ENCODE data around the gene CPVL.

CPVL gene

DNA sequence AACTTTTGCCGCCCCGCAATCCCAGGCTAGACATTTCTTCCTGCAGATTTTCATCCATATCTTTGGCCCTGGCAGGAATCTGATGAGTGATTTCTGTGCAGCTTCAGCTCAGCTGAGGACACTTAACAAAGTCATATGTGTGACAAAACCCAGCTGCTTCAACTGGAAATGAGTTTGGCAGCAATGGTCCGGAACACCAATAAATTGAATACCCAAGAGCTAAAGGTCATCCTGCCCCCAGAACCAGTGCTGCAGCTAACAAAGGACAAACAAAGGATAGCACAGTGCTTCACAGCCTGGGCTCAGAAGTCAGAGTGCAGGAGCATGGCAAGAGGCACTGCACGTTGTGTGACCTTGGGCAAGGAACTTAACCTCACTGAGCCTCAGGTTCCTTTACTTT is 148.2 kb downstream of the CPVL start:
- DNase-seq: no peak

DNA sequence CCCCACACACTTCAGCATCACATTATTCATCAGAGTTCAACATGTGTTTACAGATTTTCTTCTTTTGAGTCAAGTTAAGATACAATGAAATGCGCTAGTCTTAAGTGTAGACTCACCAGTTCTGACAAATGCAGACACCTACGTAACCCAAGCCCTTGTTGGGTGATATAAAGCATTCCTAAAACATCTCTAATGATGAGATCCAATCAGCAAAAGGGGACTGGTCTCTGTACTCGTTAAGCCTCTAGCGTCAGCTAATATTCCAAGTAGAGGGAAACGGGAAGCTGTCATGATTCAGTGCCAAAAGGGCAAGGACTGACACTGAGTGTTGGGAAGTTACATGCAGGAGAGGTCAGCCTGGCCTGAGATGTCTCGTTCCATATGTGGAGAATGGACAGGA is 149.5 kb downstream of the CPVL start:
- DNase-seq: no peak

DNA sequence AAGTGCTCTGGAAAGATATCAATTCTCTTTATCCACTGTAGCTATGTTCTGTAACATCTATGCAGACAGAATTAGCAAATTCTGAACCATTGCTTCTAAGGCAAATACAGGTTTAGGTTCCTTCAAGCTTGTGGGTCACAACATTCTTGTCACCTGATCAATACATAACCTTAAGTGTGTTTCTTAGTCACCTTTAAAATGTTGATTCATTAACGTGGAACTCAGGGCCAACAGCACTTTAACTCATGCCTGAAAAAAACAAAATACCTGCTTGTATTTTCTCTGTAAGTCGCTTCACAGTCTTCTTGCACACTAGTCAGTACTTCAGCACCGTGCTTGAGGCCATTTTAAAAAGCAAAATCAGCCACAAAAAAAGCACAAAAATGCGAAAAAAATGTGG is 153.0 kb downstream of the CPVL start:
- no peak for DNase-seq

DNA sequence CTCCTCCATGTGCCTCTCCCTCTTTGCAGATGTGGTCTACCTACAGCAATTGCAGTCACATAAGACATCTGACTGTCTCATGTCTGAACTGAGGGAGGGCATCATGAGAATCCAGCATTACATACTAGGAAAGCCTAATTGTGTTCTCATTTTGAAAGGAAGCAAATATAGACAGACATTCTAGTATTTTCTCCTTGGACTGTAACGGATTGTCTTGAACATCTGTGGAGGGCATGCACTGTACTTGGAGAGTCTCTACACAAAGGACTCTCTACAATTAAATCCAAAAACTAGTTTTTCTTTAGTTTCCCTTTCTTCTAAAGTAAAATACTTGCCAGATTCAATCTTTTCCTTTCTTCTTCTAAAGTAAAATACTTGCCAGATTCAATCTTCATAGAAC is 153.5 kb downstream of the CPVL start:
- DNase-seq: no peak

DNA sequence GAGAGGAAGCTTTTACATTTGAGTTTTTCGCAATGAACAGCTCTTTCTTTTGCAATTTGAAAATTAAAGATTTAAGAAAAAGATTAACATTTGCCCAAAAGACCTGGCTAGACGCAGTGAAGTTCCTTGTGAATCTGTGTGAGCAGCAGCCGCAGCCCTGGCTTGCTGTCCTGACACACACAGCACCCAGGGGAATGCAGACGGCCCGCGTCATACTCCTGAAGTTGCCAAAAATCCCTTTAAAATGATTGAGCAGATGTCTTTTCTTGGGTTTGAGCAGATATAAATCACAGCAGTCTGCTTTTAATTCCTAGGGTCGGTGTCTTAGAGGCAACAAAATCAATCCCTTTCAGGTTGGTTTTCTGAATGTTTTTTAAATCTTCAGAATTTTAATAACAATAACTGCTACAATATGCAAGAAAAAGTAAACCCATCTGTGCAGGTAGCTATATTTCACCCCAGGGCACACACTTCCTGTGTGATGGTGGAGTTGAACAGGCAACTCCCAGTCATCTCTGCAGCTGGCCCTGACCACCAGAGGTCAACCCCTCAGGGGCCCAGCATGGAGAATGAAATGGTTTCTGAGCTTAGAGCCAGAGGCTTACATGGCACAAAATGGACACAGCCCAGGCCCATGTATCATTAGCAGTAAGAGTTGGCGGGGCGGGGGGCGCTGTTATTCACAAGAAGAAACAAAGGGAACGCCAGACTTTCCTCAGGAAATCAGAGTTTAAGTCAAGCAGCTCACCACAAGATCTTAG is 156.0 kb downstream of the CPVL start:
- no peak for DNase-seq

DNA sequence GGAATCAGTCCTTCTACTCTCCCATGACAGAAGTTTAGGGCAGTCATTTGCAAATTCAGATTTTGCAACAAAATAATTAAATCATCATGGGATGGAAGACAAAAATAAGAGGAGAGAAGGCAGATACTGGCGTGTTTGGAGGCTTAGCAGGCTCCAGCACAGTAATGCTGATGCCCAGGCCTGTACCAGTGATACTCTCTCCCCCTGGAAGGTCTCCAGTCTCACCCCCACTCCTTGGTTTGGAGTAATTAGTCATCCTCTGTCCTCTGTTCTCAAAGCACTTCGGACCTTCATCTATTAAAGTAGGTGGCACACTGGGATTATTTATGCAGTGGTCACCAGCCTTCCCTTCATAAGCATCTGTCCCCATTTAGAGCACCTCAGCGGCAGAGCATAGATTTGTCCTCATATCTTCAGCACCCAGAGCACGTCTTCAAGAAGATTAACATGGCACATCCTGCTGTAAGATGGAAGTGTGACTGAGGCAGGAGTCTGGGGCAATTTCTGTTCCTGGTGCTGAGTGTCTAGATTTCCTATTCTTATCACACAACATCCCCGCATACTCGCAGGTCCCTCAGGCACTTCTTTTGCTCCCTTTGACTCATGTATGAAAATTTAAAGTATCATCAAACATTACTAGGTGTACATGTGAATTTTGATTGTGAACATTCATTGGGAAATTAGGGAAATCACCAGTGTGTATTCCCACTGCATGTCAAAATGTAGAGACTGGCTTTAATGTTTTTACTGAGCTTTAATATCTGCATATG is 156.9 kb downstream of the CPVL start:
- no peak for DNase-seq

DNA sequence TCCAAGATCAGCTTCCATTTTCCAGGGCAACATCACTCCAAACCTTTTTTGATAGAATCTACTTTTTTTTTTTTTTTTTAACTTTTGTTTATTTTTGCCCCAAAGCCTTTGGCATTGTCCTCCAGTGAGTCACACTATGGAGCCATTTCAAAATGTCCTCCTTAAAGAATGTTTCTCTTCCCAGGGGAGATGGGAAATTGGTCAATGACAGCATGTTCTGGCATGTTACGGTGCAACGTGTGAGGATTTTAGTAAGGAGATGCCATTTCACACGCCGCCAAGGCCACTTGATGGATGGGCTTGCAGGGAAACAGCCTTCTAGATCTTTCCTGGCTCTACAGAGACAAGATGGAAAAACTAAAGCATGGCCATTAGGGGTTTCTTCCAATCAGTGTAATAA is 157.5 kb downstream of the CPVL start:
- no peak for DNase-seq

DNA sequence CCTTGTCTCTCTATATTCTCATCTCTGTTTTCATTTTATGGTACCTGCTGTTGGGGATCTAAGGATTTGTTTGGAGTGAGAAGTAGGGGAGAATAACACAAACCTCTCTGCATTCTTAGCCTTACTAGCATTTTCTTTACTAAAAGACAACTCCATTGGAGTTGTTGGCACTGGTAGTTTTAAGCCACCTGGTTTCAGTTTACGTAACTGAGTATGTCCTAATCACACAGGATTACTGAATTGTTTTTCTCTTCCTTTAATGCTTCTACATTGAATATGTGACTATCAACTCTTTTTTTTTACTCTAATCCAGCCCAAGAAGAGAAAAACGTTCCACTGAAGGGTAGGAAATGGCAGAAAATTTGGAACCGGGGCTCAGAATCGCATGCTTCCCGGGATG is 158.2 kb downstream of the CPVL start:
- no peak for DNase-seq

DNA sequence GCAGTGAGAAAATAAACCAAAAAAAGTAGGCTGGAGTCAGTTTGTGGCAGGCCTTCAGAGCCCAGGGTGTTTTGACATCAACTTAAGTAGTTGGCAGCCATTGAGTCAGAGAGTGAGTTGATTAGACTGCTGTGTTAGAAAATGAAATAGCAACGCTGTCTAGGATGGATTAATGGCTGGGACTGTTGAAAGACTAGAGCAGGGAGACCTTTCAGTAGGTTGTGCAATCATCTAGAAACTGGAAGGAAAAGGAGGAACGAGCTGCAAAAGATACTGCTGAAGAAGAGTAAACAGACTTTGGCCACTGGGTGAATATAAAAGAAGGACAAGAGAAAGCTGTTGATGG is 159.6 kb downstream of the CPVL start:
- DNase-seq: no peak

DNA sequence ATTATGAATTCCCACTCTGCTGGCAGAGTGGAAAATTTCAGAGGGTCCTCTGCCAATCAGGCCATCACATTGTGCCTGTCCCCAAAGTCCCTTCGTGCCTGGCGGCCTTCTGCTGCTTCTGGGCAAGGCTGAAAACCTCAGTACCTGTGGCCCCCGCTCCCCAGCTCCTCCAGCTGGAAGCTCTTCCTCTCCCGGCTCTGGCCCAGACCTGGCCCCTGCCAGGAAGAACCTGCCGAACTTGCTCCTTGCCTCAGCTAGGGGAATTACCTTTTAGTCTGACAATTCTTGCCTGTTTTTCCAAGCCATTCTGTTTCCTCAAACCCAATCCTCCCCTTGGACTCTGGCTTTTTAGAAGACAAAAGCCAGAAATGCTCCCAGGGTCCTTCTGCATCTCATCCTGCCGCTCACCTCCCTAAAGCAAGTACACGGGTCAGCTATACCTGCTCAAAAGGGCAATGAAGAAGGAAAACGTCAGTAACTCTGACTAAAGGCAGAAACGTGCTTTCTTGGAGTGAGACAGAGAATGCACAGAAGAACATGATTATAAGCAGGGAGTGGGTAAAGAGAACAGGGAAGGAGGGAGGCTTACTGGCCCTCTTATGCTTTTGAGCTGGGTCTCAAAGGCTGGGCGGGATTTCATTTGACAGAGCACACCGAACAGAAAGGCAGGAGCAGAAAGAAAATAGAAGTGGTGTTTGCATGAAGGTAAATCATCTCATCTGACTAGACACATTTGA is 160.1 kb downstream of the CPVL start:
- DNase-seq: no peak

DNA sequence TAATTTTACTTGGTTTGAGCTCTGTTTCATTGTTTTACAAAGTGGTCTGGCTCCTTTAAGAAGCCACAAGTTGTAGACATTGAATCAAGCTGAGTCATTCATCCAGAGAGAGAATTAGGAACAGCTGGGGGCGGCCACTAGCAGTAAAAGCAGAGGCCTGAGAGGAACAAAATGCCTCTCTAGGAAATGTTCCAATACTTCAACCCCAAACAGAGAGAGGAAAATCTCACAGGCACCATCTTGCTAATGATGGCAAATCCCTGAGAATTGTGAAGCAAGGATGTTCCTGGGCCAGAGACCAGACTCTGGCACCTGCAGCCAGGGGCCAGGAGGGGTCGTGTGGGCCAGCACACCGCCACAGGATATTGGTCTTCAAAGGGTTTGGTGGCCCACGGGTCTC is 161.7 kb downstream of the CPVL start:
- DNase-seq: no peak

DNA sequence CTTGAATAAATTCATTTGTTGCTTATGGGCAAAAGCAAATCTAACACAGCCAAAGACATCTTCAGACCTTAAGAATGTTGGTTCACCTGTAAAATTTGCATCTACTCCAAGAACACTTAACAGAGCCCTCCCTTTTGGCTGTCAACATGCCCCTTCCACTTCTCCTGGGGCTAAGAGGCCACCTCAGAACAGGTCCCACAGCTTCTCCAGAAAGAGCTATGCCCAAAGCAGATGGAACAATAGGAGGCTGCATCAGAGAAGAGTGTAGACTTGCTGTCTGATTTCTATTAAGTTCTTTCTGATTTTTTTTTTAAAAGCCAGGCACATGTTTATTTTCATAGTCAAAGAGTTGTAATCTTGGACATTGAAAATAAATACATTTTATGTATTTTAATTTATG is 162.1 kb downstream of the CPVL start:
- DNase-seq: no peak

DNA sequence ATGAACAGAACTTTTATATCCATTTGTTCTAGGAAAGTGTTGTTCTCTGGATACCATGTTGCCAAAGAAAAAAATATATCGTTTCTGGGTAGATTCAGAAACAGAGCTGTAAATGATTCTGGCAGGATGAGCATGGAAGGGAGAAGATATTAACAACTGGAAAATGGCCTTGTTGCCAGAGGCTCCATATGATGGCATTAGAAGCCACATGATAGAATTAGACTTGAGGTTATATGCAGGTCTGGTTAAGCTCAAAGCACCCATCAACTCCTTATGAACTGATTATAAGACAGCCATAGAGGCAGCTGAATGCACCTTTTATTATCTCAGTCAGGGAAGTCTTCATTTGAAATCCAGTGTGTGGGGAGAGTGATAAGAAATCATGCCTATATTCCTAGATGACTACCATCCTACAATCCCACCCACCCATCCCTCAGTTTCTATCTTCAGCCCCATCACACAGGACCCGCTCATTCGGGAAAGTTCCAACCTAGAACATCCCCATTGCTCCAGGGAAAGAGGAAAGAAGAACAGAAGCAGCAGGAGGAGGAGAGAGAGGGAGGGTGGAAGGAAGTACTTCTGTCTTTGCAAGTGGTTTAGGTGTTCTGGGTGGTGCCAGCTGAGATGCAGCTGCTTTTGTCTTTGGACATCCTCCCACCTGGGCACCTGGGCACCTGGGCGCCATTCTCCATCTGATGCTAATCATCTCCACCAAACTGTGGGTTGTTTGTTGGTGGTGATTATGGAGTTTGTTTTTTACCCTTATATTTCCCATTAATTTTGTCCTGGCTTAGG is 162.7 kb downstream of the CPVL start:
- no peak for DNase-seq

DNA sequence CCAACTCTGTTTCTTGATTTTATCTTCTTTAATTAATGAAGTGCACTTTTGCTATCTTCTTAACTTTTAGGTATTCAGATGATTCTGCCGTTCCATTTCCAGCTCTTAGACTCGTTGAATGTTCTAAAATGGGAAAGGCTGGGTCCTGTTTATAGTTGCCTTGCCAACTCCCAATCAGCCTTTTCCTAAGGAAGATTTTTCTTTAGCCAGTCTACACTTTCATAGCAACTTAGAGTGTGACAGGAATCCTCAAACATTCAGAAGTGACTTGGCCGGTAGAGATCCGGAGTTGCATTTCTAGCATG is 165.2 kb downstream of the CPVL start:
- DNase-seq: no peak

DNA sequence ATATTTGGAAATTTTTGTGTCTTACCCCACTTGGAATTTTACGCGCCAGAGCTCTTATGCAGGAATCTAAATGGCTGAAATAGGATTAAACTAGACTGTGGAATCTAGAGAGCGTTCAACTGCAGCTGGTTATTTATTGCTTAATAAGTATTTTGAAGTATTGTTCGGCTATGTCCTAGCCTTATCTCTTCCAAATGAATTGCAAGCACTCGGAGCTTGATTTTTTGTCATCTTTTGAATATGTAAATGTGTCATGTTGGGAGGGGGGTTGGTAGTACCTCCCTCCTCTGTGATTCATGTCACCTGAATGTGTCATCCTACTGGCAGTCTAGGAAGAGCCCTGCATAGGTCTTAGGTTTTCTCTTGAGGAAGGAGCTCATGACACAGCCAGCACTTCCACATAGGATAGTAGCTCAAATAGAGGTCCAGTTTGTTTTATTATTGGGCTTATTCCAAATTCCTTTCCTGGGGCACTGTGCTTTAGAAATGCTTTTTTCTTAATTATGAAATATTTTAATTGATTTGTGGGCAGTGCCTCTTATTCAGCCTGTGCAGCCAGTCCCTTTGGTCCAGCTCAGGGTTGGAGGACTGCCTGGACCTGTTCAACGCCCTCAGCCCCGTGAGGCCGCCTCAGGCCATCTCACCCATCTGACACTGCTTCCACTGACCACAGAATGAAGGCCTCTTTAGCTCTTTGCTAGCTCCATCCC is 165.7 kb downstream of the CPVL start:
- DNase-seq: no peak

DNA sequence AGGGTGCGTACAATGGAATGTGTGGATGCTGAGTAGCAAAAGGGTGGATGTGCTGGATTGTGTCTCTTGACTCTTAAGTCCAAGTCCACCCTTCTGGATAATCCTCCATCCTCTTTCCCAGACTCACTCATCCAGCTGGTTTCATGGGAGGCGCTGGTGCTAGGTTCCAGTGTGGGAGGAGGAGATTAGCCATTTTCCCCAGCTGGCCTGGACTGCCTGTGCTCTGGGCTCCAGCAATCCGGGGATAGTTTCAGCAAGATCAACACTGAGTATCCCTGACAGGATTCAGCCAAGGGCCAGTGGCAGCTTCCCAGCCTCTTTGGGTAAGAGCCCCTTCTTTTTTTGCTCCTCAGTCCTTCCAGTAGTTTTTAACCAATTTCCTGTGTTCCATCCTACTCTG is 166.6 kb downstream of the CPVL start:
- no peak for DNase-seq

DNA sequence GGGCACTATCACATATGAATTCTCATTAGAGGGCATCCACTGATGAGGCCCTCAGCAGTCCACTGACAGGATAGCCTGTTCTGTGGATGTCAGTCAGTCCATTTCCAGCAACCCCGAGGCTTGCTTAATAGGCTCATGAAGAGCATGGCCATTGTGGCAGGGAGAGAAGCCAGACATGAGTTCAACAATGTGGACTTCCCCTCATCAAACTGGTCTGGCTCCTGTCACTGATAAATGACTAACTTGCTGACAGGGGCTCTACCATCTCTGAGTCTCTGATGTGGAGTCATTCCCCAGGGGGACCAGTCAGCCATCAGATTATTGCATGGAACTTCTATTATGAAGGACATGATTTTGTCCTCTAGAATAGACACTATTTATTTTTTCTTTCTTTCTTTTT is 168.5 kb downstream of the CPVL start:
- no peak for DNase-seq

DNA sequence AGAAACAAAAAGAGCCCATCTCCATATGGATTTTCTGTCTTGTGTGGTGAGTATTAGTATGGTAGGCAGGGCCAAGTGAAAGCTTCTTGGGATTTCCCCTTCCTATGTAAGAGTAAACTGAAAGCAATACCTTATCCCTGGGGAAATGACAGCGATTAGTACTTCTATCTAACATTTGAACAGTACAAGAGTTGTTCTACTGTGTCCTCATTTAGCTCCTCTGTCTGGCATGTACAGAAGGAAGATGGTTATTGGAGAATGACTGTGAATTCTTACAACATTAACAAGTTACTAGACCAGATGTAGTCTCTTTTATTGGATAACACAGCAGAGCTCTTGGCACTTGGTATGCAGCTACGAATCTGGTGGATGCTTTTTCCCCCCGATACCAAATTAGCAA is 170.3 kb downstream of the CPVL start:
- no peak for DNase-seq

DNA sequence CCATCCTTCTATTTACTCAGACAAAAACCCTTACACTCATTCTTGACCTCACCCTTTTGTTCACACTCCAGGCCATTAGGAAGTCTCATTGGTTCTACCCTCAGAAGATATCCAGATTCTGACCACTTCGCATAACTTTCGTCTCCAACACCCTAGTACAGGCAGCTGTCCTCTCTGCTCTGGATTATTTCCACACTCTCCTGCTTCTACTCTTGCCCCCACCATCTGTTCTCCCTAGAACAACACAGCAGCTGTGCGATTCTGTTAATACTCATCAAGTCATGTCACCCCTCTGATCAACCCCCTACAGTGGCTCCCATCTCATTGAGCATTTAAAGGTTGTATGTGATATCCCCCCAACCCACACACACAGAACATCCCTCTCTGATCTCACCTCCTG is 172.7 kb downstream of the CPVL start:
- DNase-seq: no peak

DNA sequence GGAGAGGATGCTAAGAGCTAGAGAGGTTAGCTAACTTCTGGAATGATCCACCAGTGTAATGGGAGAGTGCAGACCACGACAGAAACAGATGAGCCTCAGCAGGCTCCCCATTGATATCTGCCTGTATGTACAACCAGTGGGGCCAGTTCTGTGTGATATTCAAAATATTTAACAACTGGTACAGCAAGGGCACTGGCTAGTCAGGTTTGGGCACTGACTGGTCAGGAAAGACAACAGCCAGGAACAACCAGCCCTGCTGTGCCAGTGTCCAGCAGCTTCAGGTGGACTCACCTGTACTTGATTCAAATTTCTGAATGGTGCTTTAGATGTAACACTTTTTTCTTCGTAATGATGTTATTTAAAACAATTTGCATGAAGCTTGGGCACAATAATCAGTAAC is 182.3 kb downstream of the CPVL start:
- no peak for DNase-seq

DNA sequence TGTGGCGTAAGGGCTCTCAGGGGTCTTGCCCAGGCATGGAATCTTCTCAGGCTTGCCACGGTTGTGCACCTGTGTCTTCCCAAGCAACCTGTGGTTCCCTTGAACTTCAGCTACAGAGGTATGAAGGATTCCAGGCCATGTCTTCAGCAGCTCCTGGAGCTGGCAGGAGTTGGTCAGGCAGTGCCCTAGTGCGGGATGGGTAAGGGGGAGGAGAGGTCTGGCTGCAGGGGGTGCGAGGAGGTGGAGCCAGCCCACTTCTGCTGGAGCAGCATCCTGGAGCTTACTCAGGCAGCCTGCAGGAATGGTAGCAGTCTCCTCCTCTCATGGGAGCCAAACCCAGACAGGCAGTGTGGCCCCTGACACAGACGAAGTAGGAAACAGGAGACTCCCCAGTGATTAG is 184.4 kb downstream of the CPVL start:
- no peak for DNase-seq

DNA sequence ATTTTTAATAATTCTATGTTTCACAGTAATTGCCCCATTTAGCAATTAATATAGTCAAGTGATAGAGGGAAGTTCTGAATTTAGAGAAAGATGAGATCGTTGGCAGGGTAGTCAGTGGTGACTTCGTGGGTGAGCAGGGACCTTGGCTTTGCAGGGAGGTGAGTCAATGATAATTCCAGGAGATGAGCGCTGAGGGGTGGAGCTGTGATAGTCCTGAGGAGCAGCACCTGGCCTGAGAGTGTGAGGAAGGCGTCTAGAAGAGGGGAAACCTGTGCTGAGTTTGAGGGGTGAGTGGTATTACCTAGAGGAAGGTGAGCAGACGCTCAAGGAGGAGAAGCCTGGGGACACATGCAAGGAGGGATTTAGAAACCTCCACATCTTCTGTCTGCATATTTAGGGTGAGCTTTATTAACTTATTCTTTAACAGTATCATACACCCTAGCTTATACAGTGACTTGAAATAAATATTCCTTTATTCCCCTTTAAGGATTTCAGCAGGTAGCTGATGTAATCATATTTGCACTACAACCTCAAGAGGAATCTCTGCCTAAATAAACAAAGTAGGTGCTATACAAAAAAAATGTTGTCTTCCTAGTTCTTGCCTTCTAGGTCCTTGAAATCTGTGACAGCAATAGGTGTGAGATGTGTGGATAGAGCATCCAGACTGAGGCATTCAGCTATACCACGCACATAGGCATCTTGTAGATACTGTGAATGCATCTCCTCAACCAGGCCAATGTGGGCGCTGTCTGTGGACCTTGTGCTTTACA is 186.1 kb downstream of the CPVL start:
- DNase-seq: no peak
